GM19468 (cell line): ENCODE results near the gene UNC13A.

Experiments used
- ATAC-seq: cut with Tn5 transposase; IDR thresholded peaks from one replicate; pipeline ENCODE4 v1.9.1; 2021; ENCODE audit warnings: mild to moderate bottlenecking, moderate library complexity, moderate number of reproducible peaks; ENCODE audit not compliant: unreplicated experiment; ENCODE audit errors: extremely low read depth

Gene UNC13A

GRCh38 chr19:17687857-17688784, at the start of gene UNC13A:
UNC13A (minus strand) TSS chr19:17688354; CDS start chr19:17688199, 155 bp downstream.
- no peak for ATAC-seq

DNA sequence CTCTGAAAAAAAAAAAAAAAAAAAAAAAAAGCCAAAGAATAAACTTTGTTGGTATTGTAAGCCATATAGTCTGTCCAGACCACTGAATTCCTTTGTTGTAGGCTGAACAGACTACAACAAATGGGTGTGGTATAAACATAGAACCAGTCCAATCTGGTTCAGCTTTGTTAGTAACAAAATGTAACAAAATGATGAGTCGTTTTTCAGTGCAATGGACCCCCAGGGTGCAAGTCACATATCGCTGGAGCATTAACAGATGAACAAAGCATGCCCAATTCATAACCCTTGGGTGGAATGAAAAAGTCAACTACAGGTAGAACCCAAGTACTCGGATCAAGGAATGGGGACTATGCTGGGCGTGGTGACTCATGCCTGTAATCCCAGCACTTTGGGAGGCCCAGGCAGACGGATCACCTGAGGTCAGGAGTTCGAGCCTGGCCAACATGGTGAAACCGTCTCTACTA, 49.6 kb upstream of the UNC13A start:
- no peak for ATAC-seq

GRCh38 chr19:17735410-17735809, 47.3 kb upstream of the UNC13A start:
- ATAC-seq: no peak

DNA sequence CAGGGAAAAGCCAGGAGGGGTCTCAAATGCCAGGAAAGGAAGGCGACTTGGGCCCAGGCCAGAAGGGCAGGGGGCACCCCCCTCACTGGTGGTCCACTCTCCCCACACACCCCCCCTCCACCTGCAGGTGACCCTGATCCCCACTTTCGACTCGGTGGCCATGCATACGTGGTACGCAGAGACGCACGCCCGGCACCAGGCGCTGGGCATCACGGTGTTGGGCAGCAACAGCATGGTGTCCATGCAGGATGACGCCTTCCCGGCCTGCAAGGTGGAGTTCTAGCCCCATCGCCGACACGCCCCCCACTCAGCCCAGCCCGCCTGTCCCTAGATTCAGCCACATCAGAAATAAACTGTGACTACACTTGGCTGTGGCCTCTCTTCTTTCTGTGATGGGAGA, 46.0 kb upstream of the UNC13A start:
- ATAC-seq: no peak

DNA sequence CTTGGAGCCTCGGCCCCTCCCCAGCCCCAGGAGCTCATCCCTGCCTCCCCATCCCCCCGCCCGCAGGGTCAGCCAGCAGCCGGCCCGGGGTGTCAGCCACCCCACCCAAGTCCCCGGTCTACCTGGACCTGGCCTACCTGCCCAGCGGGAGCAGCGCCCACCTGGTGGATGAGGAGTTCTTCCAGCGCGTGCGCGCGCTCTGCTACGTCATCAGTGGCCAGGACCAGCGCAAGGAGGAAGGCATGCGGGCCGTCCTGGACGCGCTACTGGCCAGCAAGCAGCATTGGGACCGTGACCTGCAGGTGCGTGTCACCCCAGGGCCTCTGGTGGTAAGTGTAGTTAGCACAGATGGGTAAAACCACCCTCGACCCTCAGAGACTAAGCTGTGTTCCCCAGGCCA, 45.0 kb upstream of the UNC13A start:
- no peak for ATAC-seq

GRCh38 chr19:17727843-17728242, 39.7 kb upstream of the UNC13A start:
- ATAC-seq: no peak

- ATAC-seq: no peak
Observed at GRCh38 chr19:17726964-17727773, 39.0 kb upstream of the UNC13A start.

GRCh38 chr19:17726136-17726741, 38.1 kb upstream of the UNC13A start:
- no peak for ATAC-seq

DNA sequence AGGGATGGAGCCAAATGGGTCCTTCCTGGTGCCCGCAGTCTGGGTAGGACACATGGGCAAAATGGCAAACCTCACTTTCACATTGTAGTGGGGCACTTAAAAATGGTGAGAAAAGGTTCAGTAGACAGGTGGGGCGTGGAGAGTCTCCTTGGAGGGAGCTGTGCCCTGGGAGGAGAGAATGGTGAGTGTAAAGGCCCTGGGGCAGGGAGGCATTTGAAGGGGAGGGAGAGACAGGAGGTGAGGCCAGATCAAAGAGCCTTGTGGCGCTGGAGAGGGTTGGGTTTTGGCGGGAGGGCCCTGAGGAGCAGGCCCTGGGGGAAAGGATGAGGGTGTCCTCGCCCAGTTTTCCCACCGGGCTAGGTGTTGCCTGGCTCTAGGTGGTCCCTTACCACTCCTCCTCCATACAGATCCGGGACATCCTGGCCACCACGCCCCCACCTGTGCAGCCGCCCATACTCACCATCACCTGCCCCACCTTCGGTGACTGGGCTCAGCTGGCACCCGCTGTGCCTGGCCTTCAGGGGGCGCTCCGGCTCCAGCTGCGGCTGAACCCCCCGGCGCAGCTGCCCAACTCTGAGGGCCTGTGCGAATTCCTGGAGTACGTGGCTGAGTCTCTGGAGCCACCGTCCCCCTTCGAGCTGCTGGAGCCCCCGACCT, 37.4 kb upstream of the UNC13A start:
- no peak for ATAC-seq

DNA sequence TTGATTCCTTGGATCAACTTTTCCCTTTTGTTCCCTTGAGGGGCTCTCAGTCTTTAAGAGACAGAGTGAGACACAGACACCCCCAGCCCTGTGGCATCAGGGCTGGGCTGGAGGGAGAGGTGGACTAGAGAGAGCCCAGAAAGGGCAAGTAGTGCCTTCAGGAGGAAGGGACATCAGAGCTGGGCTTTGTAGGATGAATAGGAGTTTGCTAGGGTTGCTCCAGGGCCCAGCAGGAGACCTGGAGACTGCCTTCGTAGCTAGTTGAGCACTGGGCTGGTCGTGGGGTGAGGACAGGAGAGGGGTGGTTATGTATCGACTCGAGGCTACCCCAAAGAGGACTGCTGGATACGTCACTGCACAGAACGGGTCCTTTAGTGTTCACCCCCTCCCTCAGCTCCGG, 36.5 kb upstream of the UNC13A start:
- no peak for ATAC-seq

DNA sequence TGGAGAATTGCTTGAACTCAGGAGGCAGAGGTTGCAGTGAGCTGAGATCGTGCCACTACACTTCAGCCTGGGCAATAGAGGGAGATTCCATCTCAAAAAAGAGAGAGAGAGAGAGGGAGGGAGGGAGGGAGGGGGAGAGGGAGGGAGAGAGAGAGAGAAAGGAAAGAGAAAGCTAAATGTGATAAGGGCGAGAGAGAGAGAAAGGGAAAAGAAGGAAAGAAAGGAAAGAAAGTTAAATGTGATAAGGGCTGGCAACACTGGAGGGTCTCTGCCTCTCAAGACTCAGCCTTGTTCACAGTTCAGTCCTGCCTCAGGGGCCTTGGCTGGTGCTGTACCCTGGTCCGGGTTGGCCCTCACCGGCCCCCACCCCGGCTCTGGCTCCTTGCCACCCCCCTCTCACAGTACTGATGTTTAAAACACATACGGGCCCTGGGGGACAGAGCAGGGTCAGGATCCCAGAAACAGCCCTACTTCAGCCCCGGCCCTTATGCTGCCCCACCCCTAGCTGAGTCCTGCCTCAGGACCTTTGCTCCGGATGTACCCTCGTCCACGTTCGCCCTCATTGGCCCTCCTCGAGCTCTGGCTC, 34.6 kb upstream of the UNC13A start:
- no peak for ATAC-seq

DNA sequence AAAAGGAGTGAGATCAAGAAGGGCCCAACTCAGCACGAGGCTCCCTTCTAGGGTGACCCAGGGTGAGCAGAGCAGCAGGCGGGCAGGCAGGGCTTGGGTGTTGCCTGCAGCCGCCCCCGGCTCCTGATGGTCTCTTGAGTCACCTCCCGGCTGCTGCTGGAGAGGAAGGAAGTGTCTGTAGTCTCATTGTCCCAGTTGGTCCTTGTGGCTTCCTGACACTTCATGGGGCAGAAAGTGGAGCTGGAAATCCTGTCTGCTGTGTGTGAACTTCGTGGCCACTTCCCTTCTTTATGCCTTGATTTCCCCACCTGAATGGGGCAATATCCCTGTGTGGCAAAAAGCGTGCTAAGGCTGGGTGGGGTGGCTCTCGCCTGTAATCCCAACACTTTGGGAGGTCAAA, 33.7 kb upstream of the UNC13A start:
- no peak for ATAC-seq

- ATAC-seq: no peak
Observed at GRCh38 chr19:17721111-17721628, 33.0 kb upstream of the UNC13A start.

GRCh38 chr19:17720440-17720839, 32.3 kb upstream of the UNC13A start:
- ATAC-seq: no peak

- ATAC-seq: no peak
Observed at GRCh38 chr19:17719730-17720400, 31.7 kb upstream of the UNC13A start.

DNA sequence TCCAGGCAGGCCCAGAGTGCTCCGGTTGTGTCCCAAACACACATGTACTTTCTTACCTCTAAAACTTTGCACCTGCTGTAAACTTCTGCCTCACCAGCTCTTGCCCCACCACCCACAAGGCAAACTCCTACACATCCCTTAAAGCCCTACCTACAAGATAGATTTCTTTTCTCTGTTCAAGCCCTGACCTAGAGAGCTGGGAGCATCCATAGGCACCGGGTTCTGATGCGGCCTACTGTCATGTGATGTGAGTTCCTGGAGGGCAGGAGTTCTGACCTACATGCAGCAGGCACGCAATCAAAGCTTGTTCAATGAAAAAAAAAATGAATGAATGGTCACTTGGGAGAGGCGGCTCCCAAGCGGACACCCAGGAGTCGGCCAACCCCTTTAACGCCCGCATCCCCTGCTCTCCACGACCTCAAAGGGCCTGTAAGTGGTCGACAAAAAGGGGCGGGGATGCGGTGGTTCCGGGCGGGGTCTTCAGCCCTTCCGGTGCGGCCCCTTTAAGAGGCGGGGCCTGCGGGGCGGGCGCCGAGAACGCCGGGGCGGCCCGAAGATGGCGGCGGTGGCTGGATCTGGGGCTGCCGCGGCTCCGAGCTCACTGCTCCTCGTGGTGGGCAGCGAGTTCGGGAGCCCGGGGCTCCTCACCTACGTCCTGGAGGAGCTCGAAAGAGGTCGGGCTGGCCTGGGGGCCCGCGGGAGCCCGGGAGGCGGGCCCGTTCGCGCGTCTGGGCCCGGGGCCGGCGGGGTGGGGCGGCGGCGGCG, 31.0 kb upstream of the UNC13A start, which contains the start of gene MAP1S:
Gene MAP1S, plus strand, starts transcription at position 534 of the 765 bp plus-strand sequence. Its CDS starts 23 bp downstream, at position 557.
- peak; percentile 39 for ATAC-seq

- no peak for ATAC-seq
Observed at GRCh38 chr19:17718550-17718946, 30.4 kb upstream of the UNC13A start.

- ATAC-seq: no peak
Observed at GRCh38 chr19:17716309-17716929, 28.3 kb upstream of the UNC13A start.
